Testis (tissue), 2 donors: Measurements from ENCODE around the gene ANO6.

Source experiments
- POLR2A ChIP-seq: fragments of 450-650 bp; IDR thresholded peaks from one replicate; pipeline ENCODE4 v1.6.1; 2017; ENCODE audit warnings: antibody characterized with exemption, mild to moderate bottlenecking, moderate library complexity
- TF ChIP-seq, protein P1 (sequence below), 3 experiments: fragments of 450-650 bp in 2 of 3; fragments of 200-600 bp in 1 of 3; sonication (generic) in 1 of 3; IDR thresholded peaks; one replicate each; pipeline ENCODE4 v1.5.1; 2016 to 2019; ENCODE audit warnings: antibody characterized with exemption in 3 of 3, mild to moderate bottlenecking in 2 of 3, moderate library complexity in 1 of 3

DNA sequence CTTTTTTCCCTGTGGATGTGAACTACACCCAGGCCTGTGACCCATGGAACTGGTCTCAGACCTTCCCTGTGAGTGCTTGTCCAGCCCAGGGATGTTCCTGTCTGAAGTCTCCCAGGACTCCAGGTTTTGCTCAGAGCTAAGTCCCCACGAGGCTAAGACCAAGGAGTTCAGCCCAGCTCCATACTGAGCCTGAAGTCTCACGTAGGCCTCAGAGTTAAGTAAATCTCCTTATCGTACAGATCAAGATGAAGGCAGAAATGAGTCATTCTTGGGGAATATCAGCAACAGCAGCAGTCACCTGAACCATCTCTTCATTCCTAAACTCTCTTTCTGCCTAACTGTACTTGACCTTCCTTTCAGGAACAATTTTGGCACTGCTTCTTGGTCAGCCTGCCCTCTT, 139.8 kb downstream of the ANO6 start:
- TF ChIP-seq, protein P1, sequence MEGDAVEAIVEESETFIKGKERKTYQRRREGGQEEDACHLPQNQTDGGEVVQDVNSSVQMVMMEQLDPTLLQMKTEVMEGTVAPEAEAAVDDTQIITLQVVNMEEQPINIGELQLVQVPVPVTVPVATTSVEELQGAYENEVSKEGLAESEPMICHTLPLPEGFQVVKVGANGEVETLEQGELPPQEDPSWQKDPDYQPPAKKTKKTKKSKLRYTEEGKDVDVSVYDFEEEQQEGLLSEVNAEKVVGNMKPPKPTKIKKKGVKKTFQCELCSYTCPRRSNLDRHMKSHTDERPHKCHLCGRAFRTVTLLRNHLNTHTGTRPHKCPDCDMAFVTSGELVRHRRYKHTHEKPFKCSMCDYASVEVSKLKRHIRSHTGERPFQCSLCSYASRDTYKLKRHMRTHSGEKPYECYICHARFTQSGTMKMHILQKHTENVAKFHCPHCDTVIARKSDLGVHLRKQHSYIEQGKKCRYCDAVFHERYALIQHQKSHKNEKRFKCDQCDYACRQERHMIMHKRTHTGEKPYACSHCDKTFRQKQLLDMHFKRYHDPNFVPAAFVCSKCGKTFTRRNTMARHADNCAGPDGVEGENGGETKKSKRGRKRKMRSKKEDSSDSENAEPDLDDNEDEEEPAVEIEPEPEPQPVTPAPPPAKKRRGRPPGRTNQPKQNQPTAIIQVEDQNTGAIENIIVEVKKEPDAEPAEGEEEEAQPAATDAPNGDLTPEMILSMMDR (IDR thresholded peaks at IDR 0.05) = no peak
- TF ChIP-seq POLR2A = no peak
